ENCODE results near the gene HIVEP3.

HIVEP3 gene

GRCh38 chr1:41657679-41658295 is 260.9 kb downstream of the HIVEP3 start:
- no peak overlapping the region for H3K4me3 ChIP-seq (ENCODE audit: low read length)
- no peak for TF ChIP-seq CTCF (conservative IDR thresholded peaks at IDR 0.05; ENCODE audit: low read depth, low read length)
- DNase-seq (ENCODE audit: low read depth) = no peak

GRCh38 chr1:41656825-41657500 is 261.8 kb downstream of the HIVEP3 start:
- no peak for TF ChIP-seq CTCF (conservative IDR thresholded peaks at IDR 0.05; ENCODE audit: low read depth, low read length)
- no peak for DNase-seq (ENCODE audit: low read depth)
- no peak overlapping the region for H3K4me3 ChIP-seq (ENCODE audit: low read length)

- no peak for DNase-seq (ENCODE audit: low read depth)
- H3K4me3 ChIP-seq (ENCODE audit: low read length) = no peak overlapping the region
- no peak for TF ChIP-seq CTCF (conservative IDR thresholded peaks at IDR 0.05; ENCODE audit: low read depth, low read length)
These were observed 262.7 kb downstream of the HIVEP3 start for GRCh38 chr1:41656068-41656467.

- no peak for DNase-seq (ENCODE audit: low read depth)
- TF ChIP-seq CTCF (conservative IDR thresholded peaks at IDR 0.05; ENCODE audit: low read depth, low read length) = no peak
- H3K4me3 ChIP-seq (ENCODE audit: low read length) = no peak overlapping the region
These were observed 263.1 kb downstream of the HIVEP3 start for GRCh38 chr1:41655632-41656031.

- no peak for TF ChIP-seq CTCF (conservative IDR thresholded peaks at IDR 0.05; ENCODE audit: low read depth, low read length)
- no peak overlapping the region for H3K4me3 ChIP-seq (ENCODE audit: low read length)
- DNase-seq (ENCODE audit: low read depth) = no peak
These were observed 265.1 kb downstream of the HIVEP3 start for GRCh38 chr1:41653574-41653973.

- no peak for DNase-seq (ENCODE audit: low read depth)
- TF ChIP-seq CTCF (conservative IDR thresholded peaks at IDR 0.05; ENCODE audit: low read depth, low read length) = no peak
- H3K4me3 ChIP-seq (ENCODE audit: low read length) = no peak overlapping the region
These were observed 266.1 kb downstream of the HIVEP3 start for GRCh38 chr1:41652384-41653265.

All from retinal pigment epithelial cell (primary cell).